ENCODE measurements around the gene CKAP2L.

Gene CKAP2L

GRCh38 chr2:112807233-112807807 lies 42.9 kb upstream of the CKAP2L start:
- DNase-seq: no peak
- Histone ChIP-seq H3K36me3 (ENCODE audit: control insufficient read depth in 4 of 4, insufficient read depth in 4 of 4, low read length in 3 of 4) (no peaks in the 10 kb centered on the region), H3K27ac (ENCODE audit: insufficient read depth in 1 of 2, low read depth in 1 of 2, low read length in 2 of 2, poor library complexity in 1 of 2, severe bottlenecking in 2 of 2) (no peak overlapping the region), H3K4me1 (ENCODE audit: control extremely low read depth in 1 of 4, control insufficient read depth in 4 of 4, insufficient read depth in 4 of 4, low read length in 3 of 4) (peaks cover 0 to 12% (median 4%) of the 10 kb centered on the region in 4 experiments), H3K27me3 (replicated peaks in 2 of 5; ENCODE audit: control insufficient read depth in 4 of 5, insufficient read depth in 5 of 5, low read length in 4 of 5) (no peaks in the 10 kb centered on the region), H3K4me3 (ENCODE audit: control insufficient read depth in 1 of 7, extremely low read depth in 1 of 7, insufficient read depth in 4 of 7, low read depth in 2 of 7, low read length in 6 of 7) (no peak overlapping the region), H3K9me3 (ENCODE audit: control extremely low read depth in 1 of 5, control insufficient read depth in 4 of 5, insufficient read depth in 2 of 5, low read depth in 1 of 5, low read length in 4 of 5) (peaks cover 0 to 7% (median 0%) of the 10 kb centered on the region in 5 experiments)
- POLR2A ChIA-PET: no interaction called here
- WGBS (ENCODE audit: insufficient coverage): 100% methylated on average over 2 of the region's 3 CpGs
- CTCF ChIA-PET: interaction anchor here (0.6 kb wide), 1 partner anchor 52 kb away, joined by 3 read pairs; no protein-coding TSS in a partner anchor

DNA sequence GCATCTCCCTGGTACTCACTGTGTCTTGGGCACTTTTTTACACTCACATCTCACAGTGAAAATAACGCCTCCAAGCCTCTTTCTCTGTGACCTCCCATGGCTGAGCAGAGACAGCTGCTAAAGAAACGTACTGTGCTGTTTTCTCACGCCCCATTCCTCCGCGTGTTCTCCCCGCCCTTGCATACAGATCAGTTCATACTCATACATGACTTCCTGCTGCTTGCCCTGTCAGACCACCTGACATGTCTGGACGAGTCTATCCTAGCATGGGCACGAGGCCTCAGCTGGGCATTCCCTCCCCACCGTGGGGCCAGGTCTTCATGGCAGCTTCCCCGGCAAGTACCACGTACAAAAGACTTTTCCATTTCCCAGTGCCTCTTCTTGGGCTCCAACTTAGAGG lies 41.1 kb upstream of the CKAP2L start:
- no peaks in the 10 kb centered on the region for H3K4me1 ChIP-seq (ENCODE audit: control extremely low read depth in 1 of 4, control insufficient read depth in 4 of 4, insufficient read depth in 4 of 4, low read length in 3 of 4)
- H3K27ac ChIP-seq (ENCODE audit: insufficient read depth in 1 of 2, low read depth in 1 of 2, low read length in 2 of 2, poor library complexity in 1 of 2, severe bottlenecking in 2 of 2): no peak overlapping the region
- no peaks in the 10 kb centered on the region for H3K27me3 ChIP-seq (replicated peaks in 2 of 5; ENCODE audit: control insufficient read depth in 4 of 5, insufficient read depth in 5 of 5, low read length in 4 of 5)
- ChIA-PET POLR2A (no interaction called here), CTCF (interaction anchor here (0.6 to 1.4 kb wide), 4 partner anchors 8 to 77 kb away, joined by 3 to 4 read pairs (median 4); no protein-coding TSS in a partner anchor)
- H3K4me3 ChIP-seq (ENCODE audit: control insufficient read depth in 1 of 7, extremely low read depth in 1 of 7, insufficient read depth in 4 of 7, low read depth in 2 of 7, low read length in 6 of 7): no peak overlapping the region
- no peaks in the 10 kb centered on the region for H3K36me3 ChIP-seq (ENCODE audit: control insufficient read depth in 4 of 4, insufficient read depth in 4 of 4, low read length in 3 of 4)
- WGBS (ENCODE audit: insufficient coverage): 94% methylated on average over 9 of the region's 11 CpGs
- no peak for DNase-seq
- peaks cover 0 to 7% (median 0%) of the 10 kb centered on the region in 5 experiments for H3K9me3 ChIP-seq (ENCODE audit: control extremely low read depth in 1 of 5, control insufficient read depth in 4 of 5, insufficient read depth in 2 of 5, low read depth in 1 of 5, low read length in 4 of 5)

GRCh38 chr2:112803691-112804521 lies 39.5 kb upstream of the CKAP2L start:
- CTCF ChIA-PET: interaction anchor here (1.4 to 1.5 kb wide), 2 partner anchors 9 to 10 kb away, joined by 3 to 4 read pairs; no protein-coding TSS in a partner anchor
- no peak for DNase-seq
- WGBS (ENCODE audit: insufficient coverage): 100% methylated on average over 1 of the region's 5 CpGs
- Histone ChIP-seq H3K9me3 (ENCODE audit: control extremely low read depth in 1 of 5, control insufficient read depth in 4 of 5, insufficient read depth in 2 of 5, low read depth in 1 of 5, low read length in 4 of 5) (peaks cover 0 to 7% (median 0%) of the 10 kb centered on the region in 5 experiments), H3K27ac (ENCODE audit: insufficient read depth in 1 of 2, low read depth in 1 of 2, low read length in 2 of 2, poor library complexity in 1 of 2, severe bottlenecking in 2 of 2) (no peak overlapping the region), H3K4me3 (ENCODE audit: control insufficient read depth in 1 of 7, extremely low read depth in 1 of 7, insufficient read depth in 4 of 7, low read depth in 2 of 7, low read length in 6 of 7) (no peak overlapping the region), H3K4me1 (ENCODE audit: control extremely low read depth in 1 of 4, control insufficient read depth in 4 of 4, insufficient read depth in 4 of 4, low read length in 3 of 4) (peaks cover 2 to 10% (median 8%) of the 10 kb centered on the region in 4 experiments), H3K36me3 (ENCODE audit: control insufficient read depth in 4 of 4, insufficient read depth in 4 of 4, low read length in 3 of 4) (no peaks in the 10 kb centered on the region), H3K27me3 (replicated peaks in 2 of 5; ENCODE audit: control insufficient read depth in 4 of 5, insufficient read depth in 5 of 5, low read length in 4 of 5) (no peaks in the 10 kb centered on the region)
- POLR2A ChIA-PET: interaction anchor here (0.6 kb wide), 1 partner anchor 32 kb away, joined by 3 read pairs; no protein-coding TSS in a partner anchor

DNA sequence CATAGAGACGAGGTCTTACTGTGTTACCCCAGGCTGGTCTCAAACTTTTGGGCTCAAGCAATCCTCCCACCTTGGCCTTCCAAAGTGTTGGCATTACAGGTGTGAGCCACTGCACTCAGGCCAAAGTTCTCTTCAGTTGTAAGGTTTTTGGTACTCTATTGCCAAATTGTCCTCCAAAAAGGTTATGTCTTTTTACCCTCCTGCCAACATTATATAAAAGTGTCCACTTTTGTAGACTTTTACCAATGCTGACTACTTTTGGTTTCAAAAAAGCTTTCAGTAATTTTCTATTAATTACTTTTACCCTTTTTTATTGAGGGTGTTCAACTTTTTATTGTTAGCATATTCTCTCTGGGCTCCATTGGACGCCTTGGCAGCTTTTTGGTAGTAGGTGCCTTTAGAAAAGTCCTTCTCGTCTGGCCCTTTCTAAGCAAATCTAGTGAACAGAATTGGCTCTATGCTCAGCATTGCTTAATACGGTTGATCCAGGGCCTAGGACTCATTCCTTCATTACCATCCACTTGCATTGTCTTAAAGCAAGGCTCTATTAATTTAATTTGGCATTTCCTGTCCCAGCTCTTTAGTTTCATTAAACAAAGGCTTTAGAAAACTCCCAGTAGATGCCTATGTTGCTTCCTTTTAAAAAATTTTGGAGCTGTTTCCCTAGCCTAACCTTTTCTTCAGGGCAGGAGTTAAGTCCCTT lies 36.6 kb upstream of the CKAP2L start:
- no peak for DNase-seq
- Histone ChIP-seq H3K27me3 (replicated peaks in 2 of 5; ENCODE audit: control insufficient read depth in 4 of 5, insufficient read depth in 5 of 5, low read length in 4 of 5) (no peaks in the 10 kb centered on the region), H3K36me3 (ENCODE audit: control insufficient read depth in 4 of 4, insufficient read depth in 4 of 4, low read length in 3 of 4) (no peaks in the 10 kb centered on the region), H3K4me1 (ENCODE audit: control extremely low read depth in 1 of 4, control insufficient read depth in 4 of 4, insufficient read depth in 4 of 4, low read length in 3 of 4) (peaks cover 5 to 16% (median 15%) of the 10 kb centered on the region in 4 experiments), H3K4me3 (ENCODE audit: control insufficient read depth in 1 of 7, extremely low read depth in 1 of 7, insufficient read depth in 4 of 7, low read depth in 2 of 7, low read length in 6 of 7) (no peak overlapping the region), H3K9me3 (ENCODE audit: control extremely low read depth in 1 of 5, control insufficient read depth in 4 of 5, insufficient read depth in 2 of 5, low read depth in 1 of 5, low read length in 4 of 5) (no peaks in the 10 kb centered on the region), H3K27ac (ENCODE audit: insufficient read depth in 1 of 2, low read depth in 1 of 2, low read length in 2 of 2, poor library complexity in 1 of 2, severe bottlenecking in 2 of 2) (no peak overlapping the region)
- WGBS (ENCODE audit: insufficient coverage): 95% methylated on average over 4 of the region's 4 CpGs
- POLR2A ChIA-PET: no interaction called here
- CTCF ChIA-PET: interaction anchor here (0.7 to 1.7 kb wide), 7 partner anchors 8 to 141 kb away, joined by 3 to 6 read pairs (median 3); no protein-coding TSS in a partner anchor

DNA sequence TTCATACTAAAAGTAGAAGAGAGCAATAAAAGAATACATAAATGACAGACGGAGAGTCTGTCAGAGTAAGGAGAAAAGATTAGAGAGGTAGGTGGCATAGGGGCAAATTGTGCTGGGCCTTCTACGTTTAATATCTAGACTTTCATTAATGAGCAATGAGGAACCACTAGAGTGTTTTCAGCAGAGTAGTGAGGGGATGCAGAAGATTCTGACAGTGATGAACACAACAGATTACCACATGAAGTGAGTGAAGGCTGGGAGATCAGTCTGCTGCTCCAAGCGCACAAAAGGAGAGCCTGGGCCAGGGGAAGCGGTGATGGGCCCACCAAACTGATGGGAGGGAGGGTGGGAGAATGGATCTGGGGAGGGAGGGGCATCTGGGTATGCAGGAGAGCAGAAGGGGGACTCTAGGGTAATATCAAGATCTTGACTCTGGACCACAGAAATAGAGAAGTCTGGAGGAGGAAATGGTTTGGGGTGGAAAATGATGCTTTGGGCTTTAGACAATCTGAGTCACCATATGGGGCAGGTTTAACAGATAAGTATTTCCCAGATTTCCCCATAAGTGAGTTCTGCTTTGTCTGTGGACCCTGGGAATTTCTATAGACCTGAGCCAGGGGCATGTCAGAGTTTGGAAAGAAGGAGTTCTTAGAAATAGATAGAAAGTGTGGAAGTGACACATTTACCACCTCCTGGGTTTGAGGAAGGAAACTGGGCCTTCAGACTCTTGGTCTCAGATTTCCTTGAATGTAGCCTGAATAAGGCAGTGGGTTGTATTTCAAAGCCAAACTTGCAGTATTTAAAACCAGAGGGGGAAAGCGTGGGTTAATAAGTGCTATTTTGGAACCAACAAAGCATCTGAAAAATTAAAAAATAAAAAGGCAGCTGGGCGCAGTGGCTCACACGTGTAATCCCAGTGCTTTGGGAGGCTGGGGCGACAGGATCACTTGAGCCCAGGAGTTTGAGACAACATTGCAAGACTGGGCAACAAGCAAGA lies 34.9 kb upstream of the CKAP2L start:
- Histone ChIP-seq H3K9me3 (ENCODE audit: control extremely low read depth in 1 of 5, control insufficient read depth in 4 of 5, insufficient read depth in 2 of 5, low read depth in 1 of 5, low read length in 4 of 5) (no peaks in the 10 kb centered on the region), H3K4me1 (ENCODE audit: control extremely low read depth in 1 of 4, control insufficient read depth in 4 of 4, insufficient read depth in 4 of 4, low read length in 3 of 4) (peaks cover 11 to 32% (median 27%) of the 10 kb centered on the region in 4 experiments), H3K36me3 (ENCODE audit: control insufficient read depth in 4 of 4, insufficient read depth in 4 of 4, low read length in 3 of 4) (no peaks in the 10 kb centered on the region), H3K4me3 (ENCODE audit: control insufficient read depth in 1 of 7, extremely low read depth in 1 of 7, insufficient read depth in 4 of 7, low read depth in 2 of 7, low read length in 6 of 7) (no peak overlapping the region), H3K27me3 (replicated peaks in 2 of 5; ENCODE audit: control insufficient read depth in 4 of 5, insufficient read depth in 5 of 5, low read length in 4 of 5) (no peaks in the 10 kb centered on the region), H3K27ac (ENCODE audit: insufficient read depth in 1 of 2, low read depth in 1 of 2, low read length in 2 of 2, poor library complexity in 1 of 2, severe bottlenecking in 2 of 2) (peak overlapping the region in 1 of 2 experiments; percentile 28)
- WGBS (ENCODE audit: insufficient coverage): 66% methylated on average over 7 of the region's 8 CpGs
- peak; percentile 74 to 94 (median 91) for DNase-seq
- CTCF ChIA-PET: interaction anchor here (1.7 kb wide), 1 partner anchor 10 kb away, joined by 6 read pairs; no protein-coding TSS in a partner anchor
- POLR2A ChIA-PET: no interaction called here

DNA sequence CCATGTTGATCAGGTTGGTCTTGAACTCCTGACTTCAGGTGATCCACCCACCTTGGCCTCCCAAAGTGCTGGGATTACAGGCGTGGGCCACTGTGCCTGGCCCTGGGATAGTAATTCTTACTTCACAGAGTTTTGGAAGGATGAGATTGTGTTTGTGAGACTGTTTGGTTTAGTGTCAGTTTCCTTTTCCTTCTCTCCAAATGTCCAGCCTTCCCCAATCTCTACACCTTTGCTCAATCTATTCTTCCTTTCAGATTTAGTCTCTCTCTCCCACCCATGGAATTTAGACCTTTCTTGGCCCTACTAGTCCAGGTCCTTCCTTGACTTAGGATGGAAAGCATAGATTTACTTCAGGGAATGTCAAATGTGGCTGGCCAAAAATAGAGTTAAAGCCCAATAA lies 32.1 kb upstream of the CKAP2L start:
- no peaks in the 10 kb centered on the region for H3K9me3 ChIP-seq (ENCODE audit: control extremely low read depth in 1 of 5, control insufficient read depth in 4 of 5, insufficient read depth in 2 of 5, low read depth in 1 of 5, low read length in 4 of 5)
- no peak overlapping the region for H3K27ac ChIP-seq (ENCODE audit: insufficient read depth in 1 of 2, low read depth in 1 of 2, low read length in 2 of 2, poor library complexity in 1 of 2, severe bottlenecking in 2 of 2)
- WGBS (ENCODE audit: insufficient coverage): no CpG with 5 or more reads among the region's 1 CpG
- H3K4me1 ChIP-seq (ENCODE audit: control extremely low read depth in 1 of 4, control insufficient read depth in 4 of 4, insufficient read depth in 4 of 4, low read length in 3 of 4): peaks cover 15 to 48% (median 32%) of the 10 kb centered on the region in 4 experiments
- ChIA-PET CTCF (interaction anchor here (1.4 to 3.5 kb wide), 3 partner anchors 11 to 42 kb away, joined by 4 to 17 read pairs (median 5); partner anchors contain the start of gene IL1A), POLR2A (interaction anchor here (1.2 kb wide), 1 partner anchor 38 kb away, joined by 3 read pairs; no protein-coding TSS in a partner anchor)
- no peaks in the 10 kb centered on the region for H3K36me3 ChIP-seq (ENCODE audit: control insufficient read depth in 4 of 4, insufficient read depth in 4 of 4, low read length in 3 of 4)
- no peaks in the 10 kb centered on the region for H3K27me3 ChIP-seq (replicated peaks in 2 of 5; ENCODE audit: control insufficient read depth in 4 of 5, insufficient read depth in 5 of 5, low read length in 4 of 5)
- H3K4me3 ChIP-seq (ENCODE audit: control insufficient read depth in 1 of 7, extremely low read depth in 1 of 7, insufficient read depth in 4 of 7, low read depth in 2 of 7, low read length in 6 of 7): no peak overlapping the region
- DNase-seq: no peak

All from common myeloid progenitor, CD34-positive (primary cell).